GM23248 (cell line): Measurements from ENCODE around the gene PARD3B. TPM values are rescaled to one million over a fixed set of nuclear protein-coding genes. Genes with fewer than 3 reads are reported as not detected.

ENCODE experiments used
- DNase-seq: peaks from one replicate; pipeline ENCODE4 v3.0.0-alpha.2; 2015
- H2AFZ ChIP-seq: fragments of 200-600 bp; sonication (generic); 2 replicates; pipeline ENCODE4 v1.6.1; 2016; ENCODE audit warnings: antibody characterized with exemption
- H3F3A ChIP-seq: fragments of 200-600 bp; sonication (generic); 2 replicates; pipeline ENCODE4 v1.6.1; 2016; ENCODE audit warnings: mild to moderate bottlenecking, antibody characterized with exemption, mixed run types; ENCODE audit not compliant: insufficient read depth
- H3K27ac ChIP-seq: fragments of 200-600 bp; sonication (generic); 2 replicates; pipeline ENCODE4 v1.5.1; 2016; ENCODE audit warnings: mild to moderate bottlenecking
- H3K27me3 ChIP-seq: fragments of 200-600 bp; sonication (generic); replicated peaks from 2 replicates; pipeline ENCODE4 v1.6.1; 2016; ENCODE audit warnings: mild to moderate bottlenecking; ENCODE audit not compliant: insufficient read depth
- H3K36me3 ChIP-seq: fragments of 200-600 bp; sonication (generic); 2 replicates; pipeline ENCODE4 v1.6.1; 2016; ENCODE audit warnings: low read depth, mild to moderate bottlenecking
- H3K4me1 ChIP-seq: fragments of 200-600 bp; sonication (generic); 2 replicates; pipeline ENCODE4 v1.6.1; 2016; ENCODE audit warnings: mild to moderate bottlenecking; ENCODE audit not compliant: insufficient read depth
- H3K4me2 ChIP-seq: fragments of 200-600 bp; sonication (generic); one replicate; pipeline ENCODE4 v1.6.1; 2016; ENCODE audit warnings: mild to moderate bottlenecking; ENCODE audit not compliant: unreplicated experiment
- H3K4me3 ChIP-seq: fragments of 200-600 bp; sonication (generic); 2 replicates; pipeline ENCODE4 v1.5.1; 2016; ENCODE audit warnings: mild to moderate bottlenecking
- H3K79me2 ChIP-seq: fragments of 200-600 bp; sonication (generic); 2 replicates; pipeline ENCODE4 v1.6.1; 2016; ENCODE audit warnings: mild to moderate bottlenecking; ENCODE audit not compliant: insufficient read depth
- H3K9ac ChIP-seq: fragments of 200-600 bp; sonication (generic); 2 replicates; pipeline ENCODE4 v1.6.1; 2016; ENCODE audit warnings: mild to moderate bottlenecking
- H3K9me2 ChIP-seq: fragments of 200-600 bp; sonication (generic); 2 replicates; pipeline ENCODE4 v1.6.1; 2016; ENCODE audit warnings: mixed run types, mild to moderate bottlenecking, moderate library complexity; ENCODE audit not compliant: insufficient read depth
- H3K9me3 ChIP-seq: fragments of 200-600 bp; sonication (generic); one replicate; pipeline ENCODE4 v1.6.1; 2017; ENCODE audit warnings: low read depth
- H4K20me1 ChIP-seq: fragments of 200-600 bp; sonication (generic); 2 replicates; pipeline ENCODE4 v1.6.0; 2016; ENCODE audit not compliant: insufficient read depth
- EZH2 ChIP-seq: fragments of 200-600 bp; sonication (generic); IDR thresholded peaks from 2 replicates; pipeline ENCODE4 v1.6.1; 2018; ENCODE audit warnings: antibody characterized with exemption, mild to moderate bottlenecking; ENCODE audit not compliant: insufficient read depth, poor library complexity, severe bottlenecking
- EZH2phosphoT487 ChIP-seq: fragments of 200-600 bp; sonication (generic); IDR thresholded peaks from 2 replicates; pipeline ENCODE4 v1.6.1; 2018; ENCODE audit warnings: antibody characterized with exemption, moderate library complexity, mild to moderate bottlenecking, low read depth; ENCODE audit not compliant: insufficient read depth
- WGBS, 2 experiments: methylation state at CpG; one replicate each; pipeline ENCODE4 v1.1.6; 2015 to 2017; ENCODE audit warnings: low lambda C conversion rate in 2 of 2, low coverage in 1 of 2; ENCODE audit errors: missing lambda C conversion rate in 2 of 2; 5-methylcytosine and 5-hydroxymethylcytosine counted together
- in situ Hi-C: fragments of 300-500 bp; cut with MboI; formaldehyde crosslinking; loops from 2 replicates; pipeline ENCODE4 v1.15.0; 2020
- polyA plus RNA-seq: library from polyadenylated mRNA; unstranded; fragments of >200 nt; fragmentation: Nextera tagmentation; extraction: Ambion mirVana; gene quantifications from 2 replicates; pipeline ENCODE4 v1.2.1, GENCODE V29; 2016
- total RNA-seq: library from RNA; depleted of rRNA; stranded (reverse); fragments of >200 nt; shearing (Covaris generic); gene quantifications from 2 replicates; pipeline ENCODE4 v1.2.3, GENCODE V29; 2014

PARD3B gene
- total and polyA plus RNA-seq, 2 experiments from 2014 or later: 2.5 to 6.9 TPM

- no peak overlapping the region for H2AFZ ChIP-seq
- no peak for DNase-seq
- no peak overlapping the region for H3K27ac ChIP-seq
- 94 to 95% methylated on average over 2 of the region's 2 CpGs for WGBS, 2 experiments
- no peaks in the 10 kb centered on the region for H3K27me3 ChIP-seq
- no peak overlapping the region for H3K4me2 ChIP-seq
- H3K9ac ChIP-seq: no peak overlapping the region
- TF ChIP-seq EZH2 (no peak), EZH2phosphoT487 (no peak)
- H3K4me3 ChIP-seq: no peak overlapping the region
- peaks cover 15% of the 10 kb centered on the region for H3F3A ChIP-seq
- no peaks in the 10 kb centered on the region for H3K36me3 ChIP-seq
- in situ Hi-C loops: no loop called here
- H3K4me1 ChIP-seq: peaks cover 25% of the 10 kb centered on the region
- H3K79me2 ChIP-seq: no peaks in the 10 kb centered on the region
- H4K20me1 ChIP-seq: no peaks in the 10 kb centered on the region
- H3K9me3 ChIP-seq: no peaks in the 10 kb centered on the region
- no peaks in the 10 kb centered on the region; the same call in 1 of the 2 replicates for H3K9me2 ChIP-seq
These were observed 346.5 kb downstream of the PARD3B start for GRCh38 chr2:204891739-204892138.

GRCh38 chr2:204892506-204893255 lies 347.4 kb downstream of the PARD3B start:
- no peak overlapping the region for H2AFZ ChIP-seq
- no peak overlapping the region for H3K4me3 ChIP-seq
- WGBS, 2 experiments: 89 to 97% methylated on average over 1 of the region's 1 CpG
- H3K4me1 ChIP-seq: peaks cover 25% of the 10 kb centered on the region
- peaks cover 15% of the 10 kb centered on the region for H3F3A ChIP-seq
- no peaks in the 10 kb centered on the region for H4K20me1 ChIP-seq
- no peaks in the 10 kb centered on the region for H3K9me3 ChIP-seq
- no peaks in the 10 kb centered on the region; the same call in 1 of the 2 replicates for H3K9me2 ChIP-seq
- H3K27ac ChIP-seq: peak overlapping the region; percentile 69
- peak overlapping the region; percentile 53 for H3K4me2 ChIP-seq
- no peaks in the 10 kb centered on the region for H3K27me3 ChIP-seq
- peak overlapping the region; percentile 41; the same call in 1 of the 2 replicates for H3K9ac ChIP-seq
- no peaks in the 10 kb centered on the region for H3K36me3 ChIP-seq
- in situ Hi-C loops: no loop called here
- no peaks in the 10 kb centered on the region for H3K79me2 ChIP-seq
- peak; percentile 92 for DNase-seq
- TF ChIP-seq EZH2phosphoT487 (0 out of 2 replicates have a peak, but pooled peaks have one; percentile 45), EZH2 (no peak)

DNA sequence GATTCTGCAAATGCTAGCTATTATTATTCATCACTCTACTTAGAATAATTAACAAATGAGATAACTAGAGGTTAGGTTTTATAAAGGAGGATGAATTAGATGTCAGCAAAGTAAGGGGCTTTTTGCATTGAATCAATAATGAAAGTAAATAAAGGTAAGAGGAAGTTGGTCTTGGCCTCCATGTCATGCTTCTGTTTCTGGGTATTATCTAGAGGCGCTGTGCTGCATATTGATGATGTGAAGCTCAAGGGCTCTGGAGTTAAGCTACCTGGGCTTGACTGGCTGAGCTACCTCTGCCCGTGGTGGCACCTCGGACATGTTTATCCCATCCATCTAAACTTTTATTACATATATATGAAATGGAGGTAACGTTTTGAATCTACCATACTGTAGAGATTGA lies 350.9 kb downstream of the PARD3B start:
- 88 to 92% methylated on average over 4 of the region's 4 CpGs for WGBS, 2 experiments
- no peak overlapping the region for H2AFZ ChIP-seq
- no peak overlapping the region for H3K27ac ChIP-seq
- no peaks in the 10 kb centered on the region for H3K79me2 ChIP-seq
- peaks cover 25% of the 10 kb centered on the region for H3K4me1 ChIP-seq
- H4K20me1 ChIP-seq: no peaks in the 10 kb centered on the region
- H3K9me3 ChIP-seq: no peaks in the 10 kb centered on the region
- H3K27me3 ChIP-seq: no peaks in the 10 kb centered on the region
- no peak for DNase-seq
- H3K9ac ChIP-seq: no peak overlapping the region
- in situ Hi-C loops: no loop called here
- H3K4me2 ChIP-seq: no peak overlapping the region
- no peaks in the 10 kb centered on the region; the same call in 1 of the 2 replicates for H3K9me2 ChIP-seq
- H3K36me3 ChIP-seq: no peaks in the 10 kb centered on the region
- H3F3A ChIP-seq: peaks cover 15% of the 10 kb centered on the region
- no peak for TF ChIP-seq EZH2phosphoT487
- no peak for TF ChIP-seq EZH2
- no peak overlapping the region for H3K4me3 ChIP-seq

DNA sequence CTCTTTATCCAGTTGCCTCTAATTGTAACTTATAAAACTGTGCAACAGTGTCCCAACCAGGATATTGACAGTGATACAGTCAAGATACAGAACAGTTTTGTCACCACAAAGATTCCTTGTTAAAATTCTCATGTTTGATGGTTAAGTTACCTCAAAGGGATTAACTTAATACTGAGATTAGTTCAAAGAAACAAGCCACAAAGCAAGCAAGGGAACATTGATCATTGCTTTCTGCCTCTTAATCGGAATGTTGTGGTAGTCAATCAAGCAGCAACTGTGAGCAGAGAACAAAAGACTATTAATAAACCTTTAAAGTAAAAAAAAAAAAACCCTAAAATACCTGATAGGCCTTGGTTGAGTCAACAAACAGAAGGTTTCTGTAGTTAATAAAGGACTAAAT lies 352.3 kb downstream of the PARD3B start:
- H3K9ac ChIP-seq: no peak overlapping the region
- no peak overlapping the region for H3K4me2 ChIP-seq
- H3F3A ChIP-seq: peaks cover 8% of the 10 kb centered on the region
- H3K27ac ChIP-seq: no peak overlapping the region
- TF ChIP-seq EZH2phosphoT487: no peak
- TF ChIP-seq EZH2: no peak
- H3K79me2 ChIP-seq: no peaks in the 10 kb centered on the region
- no peaks in the 10 kb centered on the region for H3K27me3 ChIP-seq
- no peaks in the 10 kb centered on the region for H3K9me2 ChIP-seq
- 86 to 96% methylated on average over 1 of the region's 1 CpG for WGBS, 2 experiments
- no peak for DNase-seq
- no peak overlapping the region for H3K4me3 ChIP-seq
- H3K9me3 ChIP-seq: no peaks in the 10 kb centered on the region
- no peaks in the 10 kb centered on the region for H3K36me3 ChIP-seq
- H3K4me1 ChIP-seq: peaks cover 19% of the 10 kb centered on the region
- no peaks in the 10 kb centered on the region for H4K20me1 ChIP-seq
- no peak overlapping the region for H2AFZ ChIP-seq
- in situ Hi-C loops: no loop called here
